ENCODE results near the gene PDE4B.
"Not testable (repeated sequence)": the region's sequence is repeated elsewhere in the genome, so short reads cannot be mapped to it uniquely, and the experiment has no call there.

The PDE4B gene

DNA sequence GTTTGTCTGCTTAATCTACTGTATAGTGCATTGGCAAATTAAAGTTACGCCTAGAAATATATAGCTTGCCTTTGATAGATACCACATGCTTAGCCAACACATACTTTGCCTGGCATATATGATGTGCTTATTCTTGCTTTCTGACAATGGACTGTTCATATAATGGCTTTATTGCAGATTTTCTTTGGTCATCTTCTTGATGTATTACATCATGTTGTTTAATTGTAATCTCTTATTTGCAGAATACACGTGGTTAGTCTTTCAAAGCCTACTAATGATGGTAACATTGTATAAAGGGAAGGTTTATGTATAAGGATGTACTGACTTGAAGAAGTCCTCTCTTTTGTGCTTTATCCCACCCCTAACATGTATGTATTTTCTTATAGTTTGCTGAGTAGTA lies 201.5 kb downstream of the PDE4B start:
- no peak for DNase-seq (ENCODE audit: low spot score)

DNA sequence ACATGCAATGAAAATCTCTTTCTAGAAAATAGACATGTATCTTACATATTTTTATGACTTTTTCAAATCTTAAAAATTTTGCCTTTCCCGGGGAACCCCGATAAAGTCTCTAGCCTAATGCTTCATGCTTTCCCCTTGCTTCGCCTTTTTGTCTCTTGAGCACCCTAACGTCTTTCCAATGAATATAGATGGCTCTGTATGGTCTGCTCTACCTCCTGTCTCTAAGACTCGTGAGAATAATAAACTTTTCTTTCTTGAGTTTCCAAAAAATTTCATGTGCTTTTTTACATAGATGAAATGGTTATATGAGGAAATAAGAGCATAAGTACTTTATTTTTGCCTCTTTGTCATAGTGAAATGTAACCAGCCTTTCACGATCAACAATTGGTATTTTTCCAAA lies 202.6 kb downstream of the PDE4B start:
- no peak for DNase-seq (ENCODE audit: low spot score)

DNA sequence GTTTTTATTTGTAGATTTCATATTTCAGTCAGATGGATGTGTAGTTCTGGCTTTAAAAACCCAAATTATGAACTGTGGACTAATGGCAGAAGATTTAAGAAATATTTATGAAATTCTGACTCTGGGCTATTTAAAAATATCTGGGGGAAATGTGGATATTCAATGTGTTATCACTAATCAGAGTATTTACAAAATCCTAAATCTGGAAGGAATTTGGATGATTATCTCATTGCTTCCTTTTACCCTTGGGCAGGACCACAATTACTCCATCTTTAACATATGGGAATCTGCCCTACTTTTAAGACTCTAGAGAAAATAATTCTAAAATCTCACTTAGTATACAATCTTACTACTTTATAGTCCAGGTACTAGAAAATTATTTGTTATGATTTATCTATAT lies 203.2 kb downstream of the PDE4B start:
- DNase-seq (ENCODE audit: low spot score): no peak

DNA sequence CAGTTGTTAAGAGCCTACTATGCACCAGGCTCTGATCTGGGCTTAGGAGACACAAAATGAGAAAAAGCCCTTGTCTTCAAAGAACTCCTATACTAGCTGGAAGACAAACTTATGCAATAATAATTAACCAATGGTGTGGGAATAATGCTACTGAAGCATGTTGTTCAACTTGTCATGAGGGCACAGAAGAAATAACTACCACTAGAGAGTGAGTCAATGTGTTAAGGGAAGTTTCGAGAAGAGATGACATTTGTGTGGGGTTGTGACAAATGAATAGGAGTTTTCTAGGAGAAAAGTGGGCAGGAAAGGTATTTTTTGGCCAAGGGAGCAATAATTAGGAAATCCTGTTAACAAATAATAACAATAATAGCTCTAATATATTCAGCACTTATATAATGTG lies 205.0 kb downstream of the PDE4B start:
- no peak for DNase-seq (ENCODE audit: low spot score)

DNA sequence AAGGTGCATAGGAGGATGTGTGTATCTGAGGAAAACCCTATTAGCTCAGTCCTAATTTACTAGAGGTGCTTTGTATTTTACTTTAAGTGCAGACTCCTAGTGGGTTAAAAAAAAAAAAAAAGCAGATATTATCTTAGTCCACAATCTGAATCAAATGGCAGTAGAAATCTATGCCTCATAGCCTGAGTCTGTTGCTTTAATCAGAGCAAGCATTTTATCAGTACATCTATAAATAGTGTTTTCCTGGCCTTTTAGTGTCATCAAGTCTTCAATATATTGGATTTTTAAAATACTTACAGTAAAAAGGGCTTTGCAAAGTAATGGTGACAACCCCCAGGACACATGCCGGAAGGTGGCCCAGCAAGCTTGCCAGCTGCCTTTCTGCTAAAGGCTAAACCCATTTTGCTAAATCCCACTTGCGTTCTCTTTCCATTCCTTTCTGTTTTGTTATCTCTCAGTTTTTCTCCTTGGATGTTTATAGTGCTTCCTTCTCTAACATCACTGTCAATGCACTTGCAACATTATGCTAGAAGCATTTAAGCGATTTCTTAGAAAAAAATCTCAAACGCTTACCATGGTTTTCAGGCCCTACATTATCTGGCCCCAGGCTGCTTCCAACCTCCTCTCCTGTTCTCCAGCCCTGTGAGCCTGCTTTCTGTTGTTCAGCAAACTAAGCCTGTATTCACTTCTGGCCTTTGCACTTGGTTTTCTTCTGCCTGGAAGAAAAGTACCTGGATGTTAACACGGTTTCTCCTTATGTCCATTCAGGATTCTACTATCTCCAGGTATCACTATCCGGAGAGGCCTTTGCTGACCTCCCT lies 206.3 kb downstream of the PDE4B start:
- DNase-seq (ENCODE audit: low spot score): no peak

DNA sequence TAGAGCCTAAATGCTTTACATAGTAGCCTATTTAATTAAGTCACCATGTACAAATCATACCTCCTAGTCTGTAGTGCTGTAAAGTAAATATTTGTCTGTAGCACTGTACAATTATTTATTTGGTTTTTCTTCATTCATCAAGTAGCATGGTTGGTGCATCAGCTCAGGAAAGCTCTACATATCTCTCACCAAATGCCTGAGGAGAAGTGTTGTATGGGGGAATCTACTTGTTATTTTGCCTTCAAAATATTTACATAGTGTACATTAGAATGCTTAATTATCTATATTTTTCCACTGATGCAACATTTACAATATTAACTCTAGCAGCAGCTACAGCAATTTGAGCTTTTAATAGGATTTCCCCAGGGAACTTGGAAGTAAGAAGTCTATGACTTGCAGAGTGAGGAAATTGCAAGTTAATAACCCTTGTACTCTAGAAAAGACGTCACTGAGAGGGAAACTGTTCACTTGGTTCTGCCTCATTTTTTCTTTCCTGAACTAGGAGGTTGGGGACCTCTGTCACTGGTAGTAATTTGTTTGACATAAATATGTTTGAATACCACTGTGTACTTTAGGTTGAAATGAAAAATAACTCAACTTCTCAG lies 207.4 kb downstream of the PDE4B start:
- no peak for DNase-seq (ENCODE audit: low spot score)

DNA sequence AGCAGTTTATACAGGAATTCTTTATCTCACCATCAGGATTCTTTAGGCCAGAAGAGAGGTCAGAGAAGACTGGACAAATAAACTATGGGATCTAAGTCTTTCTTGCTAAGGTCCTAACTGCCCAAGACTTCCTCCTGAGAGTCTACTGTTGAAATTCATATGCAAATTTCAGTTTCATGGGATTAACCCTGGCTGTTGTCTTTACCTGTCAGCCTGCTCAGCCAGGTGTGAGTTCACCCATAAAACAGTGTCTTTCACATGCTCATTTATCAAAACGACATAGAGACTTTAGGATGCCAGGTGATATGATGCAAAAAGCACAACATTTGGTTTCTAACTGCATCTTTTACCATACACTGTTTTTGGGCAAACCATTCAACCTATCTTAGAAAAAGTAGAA lies 211.0 kb downstream of the PDE4B start:
- DNase-seq (ENCODE audit: low spot score): no peak

DNA sequence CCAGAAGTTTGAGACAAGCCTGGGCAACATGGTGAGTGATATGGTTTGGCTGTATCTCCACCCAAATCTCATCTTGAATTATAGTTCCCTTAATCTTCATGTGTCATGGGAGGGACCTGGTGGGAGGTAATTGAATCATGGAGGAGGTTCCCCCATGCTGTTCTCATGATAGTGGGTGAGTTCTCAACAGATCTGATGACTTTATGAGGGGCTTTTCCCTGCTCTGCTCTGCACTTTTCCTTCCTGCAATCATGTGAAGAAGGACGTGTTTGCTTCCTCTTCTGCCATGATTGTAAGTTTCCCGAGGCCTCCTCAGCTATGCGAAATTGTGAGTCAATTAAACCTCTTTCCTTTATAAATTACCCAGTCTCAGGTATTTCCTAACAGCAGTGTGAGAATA lies 213.8 kb downstream of the PDE4B start:
- not testable (repeated sequence) for DNase-seq (ENCODE audit: low spot score)

DNA sequence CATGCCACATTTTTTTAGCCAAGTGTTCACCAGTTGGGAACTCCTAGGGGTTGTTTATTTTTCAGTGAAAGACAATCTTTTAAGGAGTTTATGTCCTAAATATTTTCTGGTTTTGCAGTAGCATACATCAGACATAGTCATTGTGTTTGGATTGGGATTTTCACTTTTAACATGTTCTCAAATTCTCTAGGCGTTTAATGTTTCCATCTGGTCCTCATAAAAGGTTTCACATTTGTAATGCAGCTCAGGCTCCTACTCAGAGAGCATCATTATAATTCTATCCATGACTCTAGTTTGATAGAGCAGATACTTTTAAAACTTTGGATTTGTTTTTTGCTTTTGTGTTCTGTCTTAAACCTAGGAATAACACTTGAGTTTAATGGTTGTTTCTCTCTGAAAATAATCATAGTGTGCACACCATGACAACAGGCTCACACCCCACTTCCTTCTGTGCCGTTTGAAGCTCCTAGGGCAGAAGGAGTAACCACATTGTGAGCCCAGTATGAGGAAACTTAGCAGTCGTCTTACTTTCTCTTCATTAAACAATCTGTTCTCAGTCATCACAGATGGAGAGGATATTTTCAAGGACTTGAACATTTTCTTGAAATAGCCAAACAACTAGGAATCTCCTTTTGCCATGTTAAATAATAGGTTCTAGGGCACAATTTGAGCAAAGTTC lies 219.6 kb downstream of the PDE4B start:
- no peak for DNase-seq (ENCODE audit: low spot score)

DNA sequence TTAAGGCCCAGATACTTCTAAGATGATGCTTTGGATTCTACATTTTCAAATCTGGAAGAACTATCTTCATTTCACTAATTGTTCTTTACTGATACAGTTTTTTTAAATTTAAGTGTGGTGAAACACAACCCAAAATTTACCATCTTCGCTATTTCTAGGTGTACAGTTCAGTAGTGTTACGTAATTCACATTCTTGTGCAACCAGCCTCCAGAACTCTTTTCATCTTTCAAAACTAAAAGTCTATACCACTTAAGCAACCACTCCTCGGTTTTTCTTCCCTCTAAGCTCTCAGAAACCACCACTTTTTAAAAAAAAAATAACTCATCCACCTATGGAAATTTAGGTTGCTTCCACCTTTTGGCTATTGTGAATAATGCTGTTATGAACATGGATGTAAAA lies 220.7 kb downstream of the PDE4B start:
- no peak for DNase-seq (ENCODE audit: low spot score)

DNA sequence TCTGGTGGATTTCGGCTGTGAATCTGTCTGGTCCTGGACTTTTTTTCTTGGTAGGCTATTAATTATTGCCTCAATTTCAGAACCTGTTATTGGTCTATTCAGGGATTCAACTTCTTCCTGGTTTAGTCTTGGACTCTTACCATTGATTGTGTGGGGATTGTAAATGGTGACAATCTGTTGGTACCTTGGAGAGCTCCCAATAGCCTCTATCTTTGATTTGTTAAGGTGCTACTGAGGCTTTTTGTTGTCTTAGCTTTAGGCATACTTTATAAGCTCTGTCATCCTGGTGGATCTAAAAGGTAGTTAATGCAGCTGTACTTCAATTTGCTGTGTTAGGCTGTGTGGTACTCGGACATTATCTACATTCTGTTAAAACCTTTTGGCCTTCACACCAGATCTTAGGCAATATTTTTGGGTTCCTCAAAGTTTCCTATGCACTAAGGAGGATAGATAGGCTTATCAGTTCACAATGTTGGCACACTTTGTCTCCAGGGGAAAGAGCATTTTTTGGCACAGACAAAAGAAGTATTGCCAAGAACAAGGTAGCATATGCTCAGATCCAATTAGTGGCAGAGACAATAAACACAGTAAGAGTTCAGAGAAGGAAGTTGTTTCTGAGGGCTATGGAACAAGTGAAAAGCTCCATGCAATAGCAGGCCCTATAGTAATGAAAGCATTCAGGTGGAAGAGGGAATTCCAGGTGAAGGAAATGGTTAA lies 230.4 kb downstream of the PDE4B start:
- no peak for DNase-seq (ENCODE audit: low spot score)

DNA sequence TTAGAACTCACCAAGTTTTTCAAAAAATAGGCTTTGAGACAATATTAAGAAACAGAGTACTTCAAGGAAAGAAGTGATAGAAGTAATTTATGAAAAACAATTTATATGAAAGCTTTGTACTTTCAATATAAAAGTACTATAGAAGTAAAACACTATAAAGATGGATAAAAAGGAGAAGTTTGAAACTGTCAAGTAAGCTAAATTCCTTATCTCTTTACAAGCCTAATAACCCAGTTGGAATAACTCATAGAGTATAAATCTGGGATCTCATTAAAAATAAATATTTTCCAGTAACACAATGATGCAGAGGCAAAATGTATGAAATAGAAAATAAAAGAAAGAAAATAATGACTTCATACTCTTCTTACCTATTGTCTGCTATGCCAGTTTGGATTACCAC lies 232.5 kb downstream of the PDE4B start:
- no peak for DNase-seq (ENCODE audit: low spot score)

DNA sequence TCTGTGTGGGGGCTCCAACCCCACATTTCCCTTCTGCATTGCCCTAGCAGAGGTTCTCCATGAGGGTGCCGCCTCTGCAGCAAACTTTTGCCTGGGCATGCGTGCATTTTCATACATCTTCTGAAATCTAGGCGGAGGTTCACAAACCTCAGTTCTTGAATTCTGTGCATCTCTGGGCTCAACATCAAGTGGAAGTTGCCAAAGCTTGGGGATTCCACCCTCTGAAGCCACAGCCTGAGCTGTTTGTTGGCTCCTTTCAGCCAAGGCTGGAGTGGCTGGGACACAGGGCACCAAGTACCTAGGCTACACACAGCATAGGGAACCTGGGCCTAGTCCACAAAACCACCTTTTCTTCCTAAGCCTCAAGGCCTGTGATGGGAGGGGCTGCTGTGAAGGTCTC lies 235.3 kb downstream of the PDE4B start:
- no peak for DNase-seq (ENCODE audit: low spot score)

DNA sequence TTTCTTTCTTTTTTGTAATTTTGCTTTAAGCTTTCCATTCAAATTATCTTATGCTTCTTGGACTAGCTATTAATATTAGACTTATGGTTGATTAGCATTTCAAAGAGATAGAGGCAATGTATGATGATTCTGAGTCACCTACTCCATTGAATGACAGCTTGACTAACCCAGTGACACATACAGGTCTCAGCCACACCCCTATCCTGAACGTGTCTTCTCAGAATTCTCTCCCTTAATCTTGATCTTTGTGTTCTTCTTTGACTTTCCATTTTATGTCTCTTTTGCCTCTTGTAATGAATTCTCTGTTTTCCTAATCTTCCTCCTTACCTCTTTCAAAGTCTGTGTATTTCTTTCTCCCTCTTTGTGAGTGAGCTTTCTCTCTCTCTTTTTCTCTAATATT lies 241.1 kb downstream of the PDE4B start:
- no peak for DNase-seq (ENCODE audit: low spot score)

DNA sequence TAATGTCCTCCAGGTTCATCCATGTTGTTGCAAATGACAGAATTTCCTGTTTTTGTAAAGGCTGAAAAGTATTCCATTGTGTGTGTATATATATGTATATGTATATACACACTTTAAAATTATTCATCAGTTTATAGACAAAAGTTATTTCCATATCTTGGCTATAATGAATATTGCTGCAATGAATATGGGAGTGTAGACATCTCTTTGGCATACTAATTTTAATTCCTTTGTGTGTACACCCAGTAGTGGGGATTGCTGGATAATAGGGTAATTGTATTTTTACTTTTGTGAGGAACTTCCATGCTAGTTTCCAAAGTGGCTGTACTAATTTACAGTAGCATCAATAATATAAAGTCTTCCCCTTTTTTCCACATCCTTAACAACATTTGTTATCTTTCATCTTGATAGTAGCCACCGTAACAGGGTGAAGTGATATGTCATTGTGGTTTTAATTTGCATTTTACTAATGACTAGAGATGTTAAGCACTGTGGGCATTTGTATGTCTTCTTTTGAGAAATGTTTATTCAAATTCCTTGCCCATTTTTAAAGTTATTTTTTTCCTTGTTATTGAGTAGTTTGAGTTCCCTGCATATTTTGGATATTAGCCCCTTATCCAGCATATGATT lies 243.0 kb downstream of the PDE4B start:
- DNase-seq (ENCODE audit: low spot score): no peak

DNA sequence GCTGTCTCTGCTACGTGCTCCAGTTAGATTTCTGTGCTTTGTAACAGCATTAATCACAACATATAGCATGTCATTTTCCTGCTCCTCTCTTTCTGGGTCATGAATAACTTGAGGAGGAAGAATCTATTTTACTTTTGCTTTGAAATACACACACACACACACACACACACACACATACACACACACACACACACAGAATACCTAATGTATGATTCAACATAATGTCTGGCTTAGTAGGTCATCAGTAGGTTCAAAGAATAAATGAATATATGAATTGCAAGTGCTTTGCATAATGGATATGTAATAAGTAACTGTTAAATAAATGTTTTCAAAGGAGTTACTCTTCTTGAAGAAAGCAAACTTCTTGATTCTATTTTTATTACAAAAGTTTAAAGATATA lies 249.0 kb downstream of the PDE4B start:
- DNase-seq (ENCODE audit: low spot score): no peak

DNA sequence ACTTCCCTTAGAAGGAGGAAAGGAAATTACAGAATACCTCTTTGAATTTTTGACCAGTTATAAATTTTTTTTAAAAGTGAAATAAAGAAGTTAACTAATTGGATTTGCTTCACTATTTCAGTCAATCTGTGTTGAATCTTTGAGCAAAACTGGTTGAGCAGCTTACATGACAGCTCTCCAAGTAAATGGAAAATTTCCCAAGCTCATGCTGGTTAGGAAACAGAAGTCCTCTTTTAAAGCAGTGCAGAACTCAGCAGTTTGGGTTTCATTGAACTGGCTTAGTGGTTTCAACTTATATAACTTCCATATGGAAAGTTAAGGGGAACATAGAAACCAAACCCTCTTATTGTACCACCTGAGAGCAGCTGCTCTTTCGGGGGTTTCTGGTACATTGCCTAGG lies 250.5 kb downstream of the PDE4B start:
- no peak for DNase-seq (ENCODE audit: low spot score)

DNA sequence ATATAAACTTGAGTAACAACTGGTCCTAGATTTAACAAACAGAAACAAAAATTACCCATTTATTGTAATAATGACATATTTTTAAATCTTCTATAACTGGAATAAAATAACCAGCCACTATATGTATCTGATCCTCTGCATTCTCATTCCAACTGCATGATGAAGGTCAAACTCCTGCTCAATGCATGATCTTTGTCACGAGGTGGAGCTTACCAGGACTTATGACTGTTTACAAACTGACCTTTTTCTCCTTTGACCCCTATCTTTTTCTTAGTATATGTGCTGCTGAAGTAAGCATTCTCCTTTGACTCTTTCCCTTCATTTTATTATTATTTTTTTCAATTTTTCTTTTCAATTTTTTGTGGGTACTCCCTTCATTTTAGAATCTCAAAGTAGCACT lies 252.2 kb downstream of the PDE4B start:
- no peak for DNase-seq (ENCODE audit: low spot score)

DNA sequence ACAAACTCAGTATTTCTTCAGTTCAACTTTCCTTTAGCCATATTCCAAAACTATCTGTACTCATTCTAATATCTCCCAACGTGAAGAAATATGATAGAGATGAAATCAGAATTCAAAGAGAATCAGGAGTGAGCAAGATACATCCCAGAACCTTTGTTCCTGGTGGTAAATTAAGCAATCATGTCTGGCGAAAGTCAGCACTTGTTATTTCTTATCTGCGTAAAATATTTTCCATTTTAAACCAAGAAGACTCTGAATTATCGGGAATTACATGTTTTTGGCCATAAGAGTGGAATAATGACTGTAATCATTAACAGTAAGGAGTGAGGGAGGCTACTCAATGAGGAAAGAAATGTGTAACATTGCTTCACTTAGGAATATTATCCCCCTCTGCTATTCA lies 253.7 kb downstream of the PDE4B start:
- DNase-seq (ENCODE audit: low spot score): no peak

DNA sequence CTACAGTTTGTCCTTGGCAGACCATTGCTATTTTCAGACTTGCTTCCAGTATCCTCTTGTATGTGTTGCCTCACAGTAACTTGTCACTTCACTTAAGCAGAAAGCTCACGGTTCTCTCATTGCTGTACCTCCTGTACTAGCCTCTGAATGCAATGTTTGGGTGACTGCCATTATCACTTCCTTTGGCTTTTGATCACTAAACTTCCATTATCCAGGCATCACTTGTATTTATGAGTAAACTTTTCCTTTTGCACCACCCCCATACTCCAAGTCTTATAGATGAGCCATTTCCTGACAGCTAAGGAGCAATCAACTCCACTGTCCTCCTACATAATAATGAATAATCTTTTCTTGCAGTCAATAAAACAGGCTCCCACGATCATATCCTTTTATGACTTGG lies 255.3 kb downstream of the PDE4B start:
- DNase-seq (ENCODE audit: low spot score): no peak

DNA sequence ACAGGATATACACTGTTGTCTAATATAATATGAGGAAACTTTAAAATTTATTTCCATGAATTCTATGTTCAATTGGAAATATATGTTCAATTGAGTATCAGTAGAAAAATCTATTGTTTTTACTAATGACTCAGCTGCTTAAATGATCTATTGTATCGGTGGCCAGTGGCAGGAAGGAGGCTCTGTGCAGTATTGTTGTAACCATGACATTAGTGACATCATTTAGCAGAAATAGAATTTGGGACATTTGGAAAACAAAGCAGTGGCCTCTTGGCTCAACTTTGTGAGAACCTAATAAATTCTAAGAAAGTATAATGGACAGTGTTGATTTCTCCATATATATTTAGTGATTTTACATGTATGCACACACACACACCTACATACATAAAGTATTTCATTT lies 257.4 kb downstream of the PDE4B start:
- no peak for DNase-seq (ENCODE audit: low spot score)

DNA sequence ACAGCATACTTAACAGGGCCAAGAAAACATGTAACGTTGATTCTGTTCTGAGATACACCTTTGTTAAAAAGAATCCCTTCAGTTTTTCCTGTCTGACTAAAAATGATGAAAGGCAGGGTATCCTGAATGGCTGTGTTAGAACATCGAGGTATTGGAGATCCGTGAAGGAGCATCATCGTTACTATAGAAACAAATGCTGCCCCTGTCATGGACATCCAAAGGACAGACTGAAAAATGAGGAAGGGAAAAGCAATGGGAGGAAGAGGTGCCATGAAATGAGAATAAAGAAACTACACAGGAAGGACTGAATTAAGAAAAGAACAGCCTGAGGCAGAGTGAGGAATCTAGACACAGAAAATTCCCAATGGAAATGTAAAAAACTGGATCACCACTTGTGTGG lies 257.9 kb downstream of the PDE4B start:
- no peak for DNase-seq (ENCODE audit: low spot score)

Measured in CD4-positive, alpha-beta T cell treated with Interleukin-2 at 100 ng/mL for 4 hours (primary cell).